H9 (cell line): ENCODE data around the gene THBS3. TPM values are rescaled to one million over a fixed set of nuclear protein-coding genes. Genes with fewer than 3 reads are reported as not detected.

Source experiments
- DNase-seq: peaks from one replicate; pipeline ENCODE4 v3.0.0-alpha.2; 2017
- H2AFZ ChIP-seq: one replicate; pipeline ENCODE4 v1.6.1; 2013; ENCODE audit warnings: mild to moderate bottlenecking, low read length, control low read depth, moderate library complexity
- H2AK5ac ChIP-seq: 2 replicates; pipeline ENCODE4 v1.6.1; 2013; ENCODE audit warnings: low read length, control low read depth, mixed read lengths; ENCODE audit not compliant: insufficient read length
- H2BK120ac ChIP-seq: one replicate; pipeline ENCODE4 v1.6.1; 2013; ENCODE audit warnings: low read depth, mild to moderate bottlenecking, low read length, control low read depth, inconsistent platforms; ENCODE audit not compliant: poor library complexity, severe bottlenecking
- H2BK12ac ChIP-seq: 2 replicates; pipeline ENCODE4 v1.6.1; 2013; ENCODE audit warnings: low read length, control low read depth, mixed read lengths, low read depth; ENCODE audit not compliant: insufficient read length
- H2BK15ac ChIP-seq: 2 replicates; pipeline ENCODE4 v1.6.1; 2013; ENCODE audit warnings: low read depth, low read length, control low read depth
- H2BK20ac ChIP-seq: one replicate; pipeline ENCODE4 v1.6.1; 2013; ENCODE audit warnings: low read depth, mild to moderate bottlenecking, low read length, control low read depth, inconsistent platforms; ENCODE audit not compliant: poor library complexity, severe bottlenecking
- H2BK5ac ChIP-seq: 2 replicates; pipeline ENCODE4 v1.6.1; 2013; ENCODE audit warnings: low read length, control low read depth, mixed read lengths; ENCODE audit not compliant: insufficient read length
- H3K14ac ChIP-seq: 2 replicates; pipeline ENCODE4 v1.6.1; 2013; ENCODE audit warnings: low read length, control low read depth; ENCODE audit not compliant: insufficient read depth
- H3K18ac ChIP-seq: 2 replicates; pipeline ENCODE4 v1.6.1; 2013; ENCODE audit warnings: low read depth, mild to moderate bottlenecking, mixed read lengths, low read length, control low read depth; ENCODE audit not compliant: insufficient read length
- H3K23ac ChIP-seq: 2 replicates; pipeline ENCODE4 v1.6.1; 2013; ENCODE audit warnings: low read length, control low read depth, mixed read lengths, low read depth; ENCODE audit not compliant: insufficient read length
- H3K23me2 ChIP-seq: 2 replicates; pipeline ENCODE4 v1.6.1; 2013; ENCODE audit warnings: low read depth, mild to moderate bottlenecking, mixed read lengths, low read length, control low read depth; ENCODE audit not compliant: insufficient read length, poor library complexity, severe bottlenecking
- H3K27ac ChIP-seq: 2 replicates; pipeline ENCODE4 v1.5.1; 2013; ENCODE audit warnings: low read length, control low read depth, mixed read lengths, low read depth; ENCODE audit not compliant: insufficient read length
- H3K27me3 ChIP-seq: 2 replicates; pipeline ENCODE4 v1.6.1; 2013; ENCODE audit warnings: low read length, control low read depth, inconsistent platforms; ENCODE audit not compliant: insufficient read depth
- H3K4ac ChIP-seq: 2 replicates; pipeline ENCODE4 v1.6.1; 2013; ENCODE audit warnings: low read depth, mild to moderate bottlenecking, control low read depth, inconsistent platforms, low read length, moderate library complexity
- H3K4me1 ChIP-seq: 2 replicates; pipeline ENCODE4 v1.6.1; 2013; ENCODE audit warnings: low read length, control low read depth, inconsistent platforms; ENCODE audit not compliant: insufficient read depth
- H3K4me2 ChIP-seq: 2 replicates; pipeline ENCODE4 v1.6.1; 2013; ENCODE audit warnings: low read length, control low read depth, mixed read lengths; ENCODE audit not compliant: insufficient read length, insufficient read depth
- H3K56ac ChIP-seq: 2 replicates; pipeline ENCODE4 v1.6.1; 2013; ENCODE audit warnings: low read depth, mild to moderate bottlenecking, mixed read lengths, low read length, control low read depth; ENCODE audit not compliant: insufficient read length
- H3K79me1 ChIP-seq: 2 replicates; pipeline ENCODE4 v1.6.1; 2013; ENCODE audit warnings: low read depth, mild to moderate bottlenecking, moderate library complexity, low read length, control low read depth, inconsistent platforms; ENCODE audit not compliant: insufficient read depth, poor library complexity, severe bottlenecking
- H3K79me2 ChIP-seq: 2 replicates; pipeline ENCODE4 v1.6.1; 2013; ENCODE audit warnings: low read length, control low read depth, inconsistent platforms; ENCODE audit not compliant: insufficient read depth
- H3K9ac ChIP-seq: 2 replicates; pipeline ENCODE4 v1.6.1; 2013; ENCODE audit warnings: low read length, control low read depth, mixed read lengths; ENCODE audit not compliant: insufficient read length; ENCODE audit errors: extremely low read depth
- H3K9me3 ChIP-seq: one replicate; pipeline ENCODE4 v1.6.1; 2013; ENCODE audit warnings: low read depth, low read length, inconsistent platforms; ENCODE audit not compliant: control insufficient read depth
- H3T11ph ChIP-seq: one replicate; pipeline ENCODE4 v1.6.1; 2013; ENCODE audit warnings: mild to moderate bottlenecking, low read length, control low read depth, inconsistent platforms
- H4K20me1 ChIP-seq: one replicate; pipeline ENCODE4 v1.6.1; 2013; ENCODE audit not compliant: control insufficient read depth, insufficient read length, insufficient read depth
- H4K5ac ChIP-seq: 2 replicates; pipeline ENCODE4 v1.6.1; 2013; ENCODE audit warnings: low read depth, mild to moderate bottlenecking, mixed read lengths, low read length, control low read depth; ENCODE audit not compliant: insufficient read length
- H4K8ac ChIP-seq: replicated peaks from 2 replicates; pipeline ENCODE4 v1.6.1; 2013; ENCODE audit warnings: low read length, control low read depth, mixed read lengths, low read depth; ENCODE audit not compliant: insufficient read length
- H4K91ac ChIP-seq: 2 replicates; pipeline ENCODE4 v1.6.1; 2013; ENCODE audit warnings: low read depth, mild to moderate bottlenecking, moderate library complexity, mixed read lengths, low read length, control low read depth; ENCODE audit not compliant: insufficient read length
- H3K27ac Mint-ChIP-seq, 3 experiments: 2 replicates in 2 of 3; 3 replicates in 1 of 3; pipeline ENCODE4 v1.8.0; 2020 to 2021; ENCODE audit warnings: mixed read lengths in 3 of 3, mild to moderate bottlenecking in 1 of 3, moderate library complexity in 1 of 3
- H3K27me3 Mint-ChIP-seq: 2 replicates; pipeline ENCODE4 v1.8.0; 2021; ENCODE audit warnings: low read depth, mild to moderate bottlenecking, moderate library complexity, mixed read lengths
- H3K36me3 Mint-ChIP-seq, 3 experiments: 2 replicates in 2 of 3; 3 replicates in 1 of 3; pipeline ENCODE4 v1.8.0; 2020 to 2021; ENCODE audit warnings: low read depth in 3 of 3, mixed read lengths in 3 of 3; ENCODE audit not compliant: insufficient read depth in 1 of 3
- H3K4me1 Mint-ChIP-seq, 2 experiments: 2 replicates each; pipeline ENCODE4 v1.8.0; 2020; ENCODE audit warnings: mixed read lengths in 2 of 2
- H3K4me3 Mint-ChIP-seq, 2 experiments: 2 replicates in 1 of 2; 3 replicates in 1 of 2; pipeline ENCODE4 v1.8.0; 2020 to 2021; ENCODE audit warnings: mild to moderate bottlenecking in 2 of 2, mixed read lengths in 2 of 2, moderate library complexity in 1 of 2
- H3K9me3 Mint-ChIP-seq, 2 experiments: 2 replicates in 1 of 2; 3 replicates in 1 of 2; pipeline ENCODE4 v1.8.0; 2020; ENCODE audit warnings: mild to moderate bottlenecking in 2 of 2, mixed read lengths in 2 of 2, moderate library complexity in 1 of 2
- WGBS: extraction: QIAGEN DNeasy Blood & Tissue Kit; methylation state at CpG from one replicate; pipeline ENCODE4 v1.1.7; 2013; ENCODE audit warnings: missing lambda C conversion rate, low lambda C conversion rate, mixed read lengths; ENCODE audit not compliant: insufficient read length; ENCODE audit errors: extremely low coverage; 5-methylcytosine and 5-hydroxymethylcytosine counted together
- total RNA-seq: library from RNA; stranded (reverse); gene quantifications from 2 replicates; pipeline ENCODE4 v1.2.1, GENCODE V29; 2021
- TF ChIP-seq, protein P1 (sequence below): fragments of 200-600 bp; sonication (generic); conservative IDR thresholded peaks from 3 replicates; pipeline ENCODE4 v1.8.0; 2021; ENCODE audit warnings: antibody characterized with exemption, mild to moderate bottlenecking

The THBS3 gene
- total RNA-seq, 1 experiment from 2014 or later: 5.9 TPM

DNA sequence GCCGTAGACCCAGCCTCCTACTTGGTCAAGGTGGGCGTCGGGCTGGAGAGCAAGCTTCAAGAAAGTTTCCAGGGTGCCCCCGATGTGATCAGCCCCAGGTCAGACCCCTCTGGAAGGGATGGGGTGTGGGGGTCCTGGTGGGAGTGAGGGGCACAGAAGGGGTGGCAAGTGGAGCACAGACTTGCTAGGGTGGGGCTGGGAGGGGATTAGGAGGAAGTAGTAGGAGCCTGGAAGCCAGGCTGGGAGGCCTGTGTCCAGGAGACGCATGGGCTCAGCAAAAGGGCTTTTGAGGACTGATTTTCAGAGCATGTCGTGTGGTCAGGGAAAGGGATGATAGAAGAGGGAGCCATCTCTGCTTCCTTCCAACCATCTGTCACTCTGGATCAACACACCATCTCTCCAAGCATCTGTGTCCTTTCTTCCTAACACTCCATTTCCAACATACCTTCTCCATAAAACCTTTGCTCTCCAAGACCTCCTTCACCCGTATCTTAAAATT lies 25.6 kb downstream of the THBS3 start:
- H3K9me3 Mint-ChIP-seq: no peaks in the 10 kb centered on the region
- H2AK5ac ChIP-seq: no peak overlapping the region

More for the DNA sequence above, 25.6 kb downstream of the THBS3 start:
- Histone ChIP-seq H2BK5ac (no peak overlapping the region), H4K91ac (no peak overlapping the region), H4K20me1 (no peaks in the 10 kb centered on the region), H3K79me2 (no peaks in the 10 kb centered on the region), H3K23me2 (no peaks in the 10 kb centered on the region), H3K4ac (no peak overlapping the region), H3K18ac (no peak overlapping the region), H4K5ac (no peak overlapping the region), H3K4me2 (no peak overlapping the region), H3K9me3 (no peaks in the 10 kb centered on the region), H2AFZ (no peak overlapping the region), H3K9ac (no peak overlapping the region), H3K14ac (no peak overlapping the region), H3K23ac (no peak overlapping the region), H3K27me3 (no peaks in the 10 kb centered on the region), H3T11ph (no peak overlapping the region), H3K27ac (no peak overlapping the region), H3K4me1 (peaks cover 3% of the 10 kb centered on the region), H2BK15ac (no peak overlapping the region), H2BK120ac (no peak overlapping the region), H4K8ac (no peak overlapping the region), H3K79me1 (no peaks in the 10 kb centered on the region), H2BK12ac (no peak overlapping the region), H3K56ac (no peak overlapping the region), H2BK20ac (no peak overlapping the region)
- peaks cover 14 to 19% of the 10 kb centered on the region in 2 experiments for H3K4me1 Mint-ChIP-seq
- TF ChIP-seq, protein P1, sequence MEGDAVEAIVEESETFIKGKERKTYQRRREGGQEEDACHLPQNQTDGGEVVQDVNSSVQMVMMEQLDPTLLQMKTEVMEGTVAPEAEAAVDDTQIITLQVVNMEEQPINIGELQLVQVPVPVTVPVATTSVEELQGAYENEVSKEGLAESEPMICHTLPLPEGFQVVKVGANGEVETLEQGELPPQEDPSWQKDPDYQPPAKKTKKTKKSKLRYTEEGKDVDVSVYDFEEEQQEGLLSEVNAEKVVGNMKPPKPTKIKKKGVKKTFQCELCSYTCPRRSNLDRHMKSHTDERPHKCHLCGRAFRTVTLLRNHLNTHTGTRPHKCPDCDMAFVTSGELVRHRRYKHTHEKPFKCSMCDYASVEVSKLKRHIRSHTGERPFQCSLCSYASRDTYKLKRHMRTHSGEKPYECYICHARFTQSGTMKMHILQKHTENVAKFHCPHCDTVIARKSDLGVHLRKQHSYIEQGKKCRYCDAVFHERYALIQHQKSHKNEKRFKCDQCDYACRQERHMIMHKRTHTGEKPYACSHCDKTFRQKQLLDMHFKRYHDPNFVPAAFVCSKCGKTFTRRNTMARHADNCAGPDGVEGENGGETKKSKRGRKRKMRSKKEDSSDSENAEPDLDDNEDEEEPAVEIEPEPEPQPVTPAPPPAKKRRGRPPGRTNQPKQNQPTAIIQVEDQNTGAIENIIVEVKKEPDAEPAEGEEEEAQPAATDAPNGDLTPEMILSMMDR: no peak
- 100% methylated on average over 1 of the region's 7 CpGs for WGBS
- no peak overlapping the region for H3K4me3 Mint-ChIP-seq
- DNase-seq: no peak
- no peak overlapping the region for H3K27ac Mint-ChIP-seq
- no peaks in the 10 kb centered on the region; the same call in 1 of the 2 replicates for H3K27me3 Mint-ChIP-seq
- H3K36me3 Mint-ChIP-seq: peaks cover 35 to 63% (median 52%) of the 10 kb centered on the region in 3 experiments
